HEK293 (cell line): Measurements from ENCODE around the gene DAPK2.

Source experiments
- CTCF ChIA-PET: fragments of 350-600 bp; formaldehyde crosslinking; extraction: SDS; loops from one replicate; lab custom pipeline; 2021; ENCODE audit warnings: antibody characterized with exemption; lab: Yijun Ruan, JAX
- POLR2A ChIA-PET: fragments of 300-600 bp; formaldehyde crosslinking; extraction: SDS; loops from one replicate; lab custom pipeline; 2020; ENCODE audit warnings: antibody characterized with exemption, inconsistent platforms; lab: Yijun Ruan, JAX
- H3K27ac ChIP-seq: fragments of 200-500 bp; sonication (Bioruptor generic); 2 replicates; pipeline ENCODE4 v1.5.1; 2014; ENCODE audit warnings: low read depth, low read length, control low read depth, inconsistent platforms; ENCODE audit errors: extremely low read depth
- H3K36me3 ChIP-seq, 2 experiments: fragments of 200-500 bp in 1 of 2; sonication (Bioruptor generic) in 1 of 2; 1 replicate in 1 of 2; 2 replicates in 1 of 2; pipeline ENCODE4 v1.5.1; 2014 to 2017; ENCODE audit warnings: inconsistent platforms in 2 of 2, low read length in 2 of 2; ENCODE audit not compliant: control insufficient read depth in 2 of 2, insufficient read depth in 1 of 2
- H3K4me1 ChIP-seq: fragments of 200-500 bp; sonication (Bioruptor generic); 2 replicates; pipeline ENCODE4 v1.5.1; 2014; ENCODE audit warnings: mild to moderate bottlenecking, low read length, inconsistent platforms; ENCODE audit not compliant: control insufficient read depth, insufficient read depth
- H3K4me3 ChIP-seq: 2 replicates; pipeline ENCODE4 v1.5.1; 2011; ENCODE audit warnings: low read depth, mild to moderate bottlenecking, control low read depth, low read length, moderate library complexity
- H3K9me3 ChIP-seq: fragments of 200-500 bp; sonication (Bioruptor generic); 2 replicates; pipeline ENCODE4 v1.5.1; 2014; ENCODE audit warnings: low read depth, low read length, inconsistent platforms; ENCODE audit not compliant: control insufficient read depth, insufficient read depth
- EGR2 ChIP-seq: fragments of 450-650 bp; formaldehyde crosslinking; IDR thresholded peaks from 2 replicates; pipeline ENCODE4 v1.5.1; 2016; ENCODE audit warnings: low read depth, missing biosample characterization, missing genetic modification characterization
- HIC1 ChIP-seq: fragments of 450-650 bp; formaldehyde crosslinking; IDR thresholded peaks from 2 replicates; pipeline ENCODE4 v1.5.1; 2016; ENCODE audit warnings: missing biosample characterization, missing genetic modification characterization
- HOXA7 ChIP-seq: sonication (generic); formaldehyde crosslinking; IDR thresholded peaks from 2 replicates; pipeline ENCODE4 v1.8.1; 2022; ENCODE audit warnings: missing genetic modification reagents, borderline replicate concordance
- KLF8 ChIP-seq: fragments of 450-650 bp; formaldehyde crosslinking; IDR thresholded peaks from 2 replicates; pipeline ENCODE4 v1.5.1; 2016; ENCODE audit warnings: missing biosample characterization, missing genetic modification characterization
- OSR2 ChIP-seq: fragments of 450-650 bp; formaldehyde crosslinking; IDR thresholded peaks from 2 replicates; pipeline ENCODE4 v1.5.1; 2016; ENCODE audit warnings: missing biosample characterization, missing genetic modification characterization
- REST ChIP-seq: fragments of 450-650 bp; formaldehyde crosslinking; IDR thresholded peaks from 2 replicates; pipeline ENCODE4 v1.5.1; 2016; ENCODE audit warnings: missing biosample characterization, missing genetic modification characterization
- YY1 ChIP-seq: fragments of 450-650 bp; formaldehyde crosslinking; IDR thresholded peaks from 2 replicates; pipeline ENCODE4 v1.5.1; 2018; ENCODE audit warnings: missing biosample characterization, missing genetic modification characterization
- ZIC2 ChIP-seq: fragments of 450-650 bp; formaldehyde crosslinking; IDR thresholded peaks from 2 replicates; pipeline ENCODE4 v1.5.1; 2016; ENCODE audit warnings: missing biosample characterization, missing genetic modification characterization
- ZNF155 ChIP-seq: fragments of 450-650 bp; formaldehyde crosslinking; IDR thresholded peaks from 2 replicates; pipeline ENCODE4 v1.5.1; 2016; ENCODE audit warnings: missing biosample characterization, missing genetic modification characterization
- ZNF24 ChIP-seq: fragments of 450-650 bp; formaldehyde crosslinking; IDR thresholded peaks from 2 replicates; pipeline ENCODE4 v1.5.1; 2016; ENCODE audit warnings: missing biosample characterization, missing genetic modification characterization
- ZNF433 ChIP-seq: fragments of 450-650 bp; formaldehyde crosslinking; IDR thresholded peaks from 2 replicates; pipeline ENCODE4 v1.5.1; 2016; ENCODE audit warnings: missing biosample characterization, missing genetic modification characterization, low read depth
- ZNF529 ChIP-seq: fragments of 450-650 bp; formaldehyde crosslinking; IDR thresholded peaks from 2 replicates; pipeline ENCODE4 v1.5.1; 2017; ENCODE audit warnings: missing genetic modification characterization, missing biosample characterization; ENCODE audit not compliant: insufficient replicate concordance
- ZNF549 ChIP-seq: fragments of 450-650 bp; IDR thresholded peaks from 2 replicates; pipeline ENCODE4 v1.5.1; 2018; ENCODE audit warnings: missing biosample characterization, missing genetic modification characterization, mild to moderate bottlenecking, inconsistent platforms, moderate library complexity
- ZNF610 ChIP-seq: fragments of 450-650 bp; formaldehyde crosslinking; IDR thresholded peaks from 2 replicates; pipeline ENCODE4 v1.5.1; 2016; ENCODE audit warnings: missing biosample characterization, missing genetic modification characterization, borderline replicate concordance
- ZNF629 ChIP-seq: fragments of 450-650 bp; formaldehyde crosslinking; IDR thresholded peaks from 2 replicates; pipeline ENCODE4 v1.5.1; 2017; ENCODE audit warnings: missing biosample characterization, missing genetic modification characterization
- ZNF670 ChIP-seq: fragments of 450-650 bp; formaldehyde crosslinking; IDR thresholded peaks from 2 replicates; pipeline ENCODE4 v1.5.1; 2016; ENCODE audit warnings: missing biosample characterization, missing genetic modification characterization, low read depth
- ZNF707 ChIP-seq: fragments of 450-650 bp; formaldehyde crosslinking; IDR thresholded peaks from 2 replicates; pipeline ENCODE4 v1.5.1; 2016; ENCODE audit warnings: missing biosample characterization, missing genetic modification characterization
- ZNF777 ChIP-seq: fragments of 450-650 bp; formaldehyde crosslinking; IDR thresholded peaks from 2 replicates; pipeline ENCODE4 v1.5.1; 2017; ENCODE audit warnings: missing biosample characterization, missing genetic modification characterization, borderline replicate concordance
- ZNF843 ChIP-seq: fragments of 450-650 bp; formaldehyde crosslinking; IDR thresholded peaks from 2 replicates; pipeline ENCODE4 v1.5.1; 2016; ENCODE audit warnings: missing biosample characterization, missing genetic modification characterization
- ZSCAN30 ChIP-seq: fragments of 450-650 bp; IDR thresholded peaks from 2 replicates; pipeline ENCODE4 v1.5.1; 2018; ENCODE audit warnings: missing biosample characterization, mild to moderate bottlenecking, missing genetic modification characterization, moderate library complexity
- TF ChIP-seq, protein P1 (sequence below): fragments of 450-650 bp; formaldehyde crosslinking; IDR thresholded peaks from 2 replicates; pipeline ENCODE4 v1.5.1; 2016; ENCODE audit warnings: missing biosample characterization, missing genetic modification characterization
- TF ChIP-seq, protein P2 (sequence below): fragments of 450-650 bp; formaldehyde crosslinking; IDR thresholded peaks from 2 replicates; pipeline ENCODE4 v1.5.1; 2016; ENCODE audit warnings: missing biosample characterization, missing genetic modification characterization
- TF ChIP-seq, protein P3 (sequence below): fragments of 450-650 bp; formaldehyde crosslinking; IDR thresholded peaks from 2 replicates; pipeline ENCODE4 v1.5.1; 2016; ENCODE audit warnings: missing biosample characterization, missing genetic modification characterization
- TF ChIP-seq, protein P4 (sequence below): fragments of 450-650 bp; formaldehyde crosslinking; IDR thresholded peaks from 2 replicates; pipeline ENCODE4 v1.5.1; 2016; ENCODE audit warnings: missing biosample characterization, missing genetic modification characterization

The DAPK2 gene

GRCh38 chr15:63870043-63870394 is 176.3 kb downstream of the DAPK2 start:
- ChIA-PET POLR2A (interaction anchor here (0.7 to 0.9 kb wide), 2 partner anchors 37 to 194 kb away, joined by 3 read pairs; no protein-coding TSS in a partner anchor), CTCF (no interaction called here)
- Histone ChIP-seq H3K9me3 (no peaks in the 10 kb centered on the region), H3K4me3 (no peak overlapping the region), H3K27ac (no peak overlapping the region), H3K36me3 (no peaks in the 10 kb centered on the region), H3K4me1 (no peaks in the 10 kb centered on the region)
- TF ChIP-seq ZNF155 (tag by site-specific recombination) (no peak), ZNF670 (no peak), HIC1 (tag by site-specific recombination) (no peak), ZNF843 (peak; percentile 36; the same call in 1 of the 2 replicates), YY1 (tag by site-specific recombination) (no peak), OSR2 (tag by site-specific recombination) (no peak), HOXA7 (CRISPR knock-in tag) (no peak), ZSCAN30 (tag by site-specific recombination) (no peak), ZNF529 (tag by site-specific recombination) (no peak), ZNF777 (tag by site-specific recombination) (no peak), REST (tag by site-specific recombination) (no peak), ZNF549 (tag by site-specific recombination) (no peak), ZNF24 (tag by site-specific recombination) (no peak), ZIC2 (tag by site-specific recombination) (no peak), KLF8 (tag by site-specific recombination) (0 out of 2 replicates have a peak, but pooled peaks have one; percentile 32), ZNF610 (tag by site-specific recombination) (no peak), ZNF433 (tag by site-specific recombination) (no peak), ZNF629 (peak; percentile 68), EGR2 (tag by site-specific recombination) (no peak), ZNF707 (tag by site-specific recombination) (no peak)
- TF ChIP-seq, protein P1, sequence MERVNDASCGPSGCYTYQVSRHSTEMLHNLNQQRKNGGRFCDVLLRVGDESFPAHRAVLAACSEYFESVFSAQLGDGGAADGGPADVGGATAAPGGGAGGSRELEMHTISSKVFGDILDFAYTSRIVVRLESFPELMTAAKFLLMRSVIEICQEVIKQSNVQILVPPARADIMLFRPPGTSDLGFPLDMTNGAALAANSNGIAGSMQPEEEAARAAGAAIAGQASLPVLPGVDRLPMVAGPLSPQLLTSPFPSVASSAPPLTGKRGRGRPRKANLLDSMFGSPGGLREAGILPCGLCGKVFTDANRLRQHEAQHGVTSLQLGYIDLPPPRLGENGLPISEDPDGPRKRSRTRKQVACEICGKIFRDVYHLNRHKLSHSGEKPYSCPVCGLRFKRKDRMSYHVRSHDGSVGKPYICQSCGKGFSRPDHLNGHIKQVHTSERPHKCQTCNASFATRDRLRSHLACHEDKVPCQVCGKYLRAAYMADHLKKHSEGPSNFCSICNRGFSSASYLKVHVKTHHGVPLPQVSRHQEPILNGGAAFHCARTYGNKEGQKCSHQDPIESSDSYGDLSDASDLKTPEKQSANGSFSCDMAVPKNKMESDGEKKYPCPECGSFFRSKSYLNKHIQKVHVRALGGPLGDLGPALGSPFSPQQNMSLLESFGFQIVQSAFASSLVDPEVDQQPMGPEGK (tag by site-specific recombination), result no peak; the same call in 1 of the 2 replicates
- TF ChIP-seq, protein P2, sequence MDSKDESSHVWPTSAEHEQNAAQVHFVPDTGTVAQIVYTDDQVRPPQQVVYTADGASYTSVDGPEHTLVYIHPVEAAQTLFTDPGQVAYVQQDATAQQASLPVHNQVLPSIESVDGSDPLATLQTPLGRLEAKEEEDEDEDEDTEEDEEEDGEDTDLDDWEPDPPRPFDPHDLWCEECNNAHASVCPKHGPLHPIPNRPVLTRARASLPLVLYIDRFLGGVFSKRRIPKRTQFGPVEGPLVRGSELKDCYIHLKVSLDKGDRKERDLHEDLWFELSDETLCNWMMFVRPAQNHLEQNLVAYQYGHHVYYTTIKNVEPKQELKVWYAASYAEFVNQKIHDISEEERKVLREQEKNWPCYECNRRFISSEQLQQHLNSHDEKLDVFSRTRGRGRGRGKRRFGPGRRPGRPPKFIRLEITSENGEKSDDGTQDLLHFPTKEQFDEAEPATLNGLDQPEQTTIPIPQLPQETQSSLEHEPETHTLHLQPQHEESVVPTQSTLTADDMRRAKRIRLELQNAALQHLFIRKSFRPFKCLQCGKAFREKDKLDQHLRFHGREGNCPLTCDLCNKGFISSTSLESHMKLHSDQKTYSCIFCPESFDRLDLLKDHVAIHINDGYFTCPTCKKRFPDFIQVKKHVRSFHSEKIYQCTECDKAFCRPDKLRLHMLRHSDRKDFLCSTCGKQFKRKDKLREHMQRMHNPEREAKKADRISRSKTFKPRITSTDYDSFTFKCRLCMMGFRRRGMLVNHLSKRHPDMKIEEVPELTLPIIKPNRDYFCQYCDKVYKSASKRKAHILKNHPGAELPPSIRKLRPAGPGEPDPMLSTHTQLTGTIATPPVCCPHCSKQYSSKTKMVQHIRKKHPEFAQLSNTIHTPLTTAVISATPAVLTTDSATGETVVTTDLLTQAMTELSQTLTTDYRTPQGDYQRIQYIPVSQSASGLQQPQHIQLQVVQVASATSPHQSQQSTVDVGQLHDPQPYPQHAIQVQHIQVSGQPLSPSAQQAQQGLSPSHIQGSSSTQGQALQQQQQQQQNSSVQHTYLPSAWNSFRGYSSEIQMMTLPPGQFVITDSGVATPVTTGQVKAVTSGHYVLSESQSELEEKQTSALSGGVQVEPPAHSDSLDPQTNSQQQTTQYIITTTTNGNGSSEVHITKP, result peak; percentile 60
- TF ChIP-seq, protein P3, sequence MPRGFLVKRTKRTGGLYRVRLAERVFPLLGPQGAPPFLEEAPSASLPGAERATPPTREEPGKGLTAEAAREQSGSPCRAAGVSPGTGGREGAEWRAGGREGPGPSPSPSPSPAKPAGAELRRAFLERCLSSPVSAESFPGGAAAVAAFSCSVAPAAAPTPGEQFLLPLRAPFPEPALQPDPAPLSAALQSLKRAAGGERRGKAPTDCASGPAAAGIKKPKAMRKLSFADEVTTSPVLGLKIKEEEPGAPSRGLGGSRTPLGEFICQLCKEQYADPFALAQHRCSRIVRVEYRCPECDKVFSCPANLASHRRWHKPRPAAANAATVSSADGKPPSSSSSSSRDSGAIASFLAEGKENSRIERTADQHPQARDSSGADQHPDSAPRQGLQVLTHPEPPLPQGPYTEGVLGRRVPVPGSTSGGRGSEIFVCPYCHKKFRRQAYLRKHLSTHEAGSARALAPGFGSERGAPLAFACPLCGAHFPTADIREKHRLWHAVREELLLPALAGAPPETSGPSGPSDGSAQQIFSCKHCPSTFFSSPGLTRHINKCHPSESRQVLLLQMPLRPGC (tag by site-specific recombination), result peak; percentile 54; the same call in 1 of the 2 replicates
- TF ChIP-seq, protein P4, sequence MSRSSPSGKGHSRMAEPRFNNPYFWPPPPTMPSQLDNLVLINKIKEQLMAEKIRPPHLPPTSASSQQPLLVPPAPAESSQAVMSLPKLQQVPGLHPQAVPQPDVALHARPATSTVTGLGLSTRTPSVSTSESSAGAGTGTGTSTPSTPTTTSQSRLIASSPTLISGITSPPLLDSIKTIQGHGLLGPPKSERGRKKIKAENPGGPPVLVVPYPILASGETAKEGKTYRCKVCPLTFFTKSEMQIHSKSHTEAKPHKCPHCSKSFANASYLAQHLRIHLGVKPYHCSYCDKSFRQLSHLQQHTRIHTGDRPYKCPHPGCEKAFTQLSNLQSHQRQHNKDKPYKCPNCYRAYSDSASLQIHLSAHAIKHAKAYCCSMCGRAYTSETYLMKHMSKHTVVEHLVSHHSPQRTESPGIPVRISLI (tag by site-specific recombination), result peak; percentile 67
